ENCODE measurements around the gene BBS9. TPM values are rescaled to one million over a fixed set of nuclear protein-coding genes. Genes with fewer than 3 reads are reported as not detected.

Gene BBS9
- total RNA-seq, 1 donor from 2014 or later, result 33.0 TPM

- no peak overlapping the region for H3K27ac Mint-ChIP-seq (ENCODE audit: unreplicated experiment)
- DNase-seq (ENCODE audit: low spot score), result no peak
- H3K4me3 Mint-ChIP-seq (ENCODE audit: unreplicated experiment), result no peak overlapping the region
- no peaks in the 10 kb centered on the region for H3K27me3 Mint-ChIP-seq (ENCODE audit: unreplicated experiment)
- H3K4me1 Mint-ChIP-seq (ENCODE audit: unreplicated experiment), result no peaks in the 10 kb centered on the region
- no peaks in the 10 kb centered on the region for H3K9me3 Mint-ChIP-seq (ENCODE audit: unreplicated experiment)
- no peaks in the 10 kb centered on the region for H3K36me3 Mint-ChIP-seq (ENCODE audit: low read depth, unreplicated experiment)
- no peak for TF ChIP-seq CTCF (IDR thresholded peaks at IDR 0.05; ENCODE audit: unreplicated experiment)
Measured at GRCh38 chr7:33232632-33233145, 103.3 kb downstream of the BBS9 start.

GRCh38 chr7:33233659-33234058, 104.3 kb downstream of the BBS9 start:
- no peak overlapping the region for H3K27ac Mint-ChIP-seq (ENCODE audit: unreplicated experiment)
- no peak for DNase-seq (ENCODE audit: low spot score)
- no peaks in the 10 kb centered on the region for H3K9me3 Mint-ChIP-seq (ENCODE audit: unreplicated experiment)
- no peaks in the 10 kb centered on the region for H3K4me1 Mint-ChIP-seq (ENCODE audit: unreplicated experiment)
- H3K36me3 Mint-ChIP-seq (ENCODE audit: low read depth, unreplicated experiment), result no peaks in the 10 kb centered on the region
- no peak for TF ChIP-seq CTCF (IDR thresholded peaks at IDR 0.05; ENCODE audit: unreplicated experiment)
- no peak overlapping the region for H3K4me3 Mint-ChIP-seq (ENCODE audit: unreplicated experiment)
- no peaks in the 10 kb centered on the region for H3K27me3 Mint-ChIP-seq (ENCODE audit: unreplicated experiment)

- Mint-ChIP-seq H3K27ac (ENCODE audit: unreplicated experiment) (no peak overlapping the region), H3K4me1 (ENCODE audit: unreplicated experiment) (no peaks in the 10 kb centered on the region), H3K9me3 (ENCODE audit: unreplicated experiment) (no peaks in the 10 kb centered on the region), H3K4me3 (ENCODE audit: unreplicated experiment) (no peak overlapping the region), H3K36me3 (ENCODE audit: low read depth, unreplicated experiment) (no peaks in the 10 kb centered on the region), H3K27me3 (ENCODE audit: unreplicated experiment) (no peaks in the 10 kb centered on the region)
- TF ChIP-seq CTCF (IDR thresholded peaks at IDR 0.05; ENCODE audit: unreplicated experiment), result no peak
- no peak for DNase-seq (ENCODE audit: low spot score)
Measured at GRCh38 chr7:33237036-33237435, 107.7 kb downstream of the BBS9 start.

GRCh38 chr7:33243319-33243881, 114.0 kb downstream of the BBS9 start:
- H3K27me3 Mint-ChIP-seq (ENCODE audit: unreplicated experiment), result no peaks in the 10 kb centered on the region
- TF ChIP-seq CTCF (IDR thresholded peaks at IDR 0.05; ENCODE audit: unreplicated experiment), result peak; percentile 60
- no peaks in the 10 kb centered on the region for H3K9me3 Mint-ChIP-seq (ENCODE audit: unreplicated experiment)
- H3K36me3 Mint-ChIP-seq (ENCODE audit: low read depth, unreplicated experiment), result no peaks in the 10 kb centered on the region
- no peak overlapping the region for H3K4me3 Mint-ChIP-seq (ENCODE audit: unreplicated experiment)
- no peak for DNase-seq (ENCODE audit: low spot score)
- H3K27ac Mint-ChIP-seq (ENCODE audit: unreplicated experiment), result no peak overlapping the region
- H3K4me1 Mint-ChIP-seq (ENCODE audit: unreplicated experiment), result no peaks in the 10 kb centered on the region

- no peaks in the 10 kb centered on the region for H3K36me3 Mint-ChIP-seq (ENCODE audit: low read depth, unreplicated experiment)
- no peaks in the 10 kb centered on the region for H3K9me3 Mint-ChIP-seq (ENCODE audit: unreplicated experiment)
- no peak for TF ChIP-seq CTCF (IDR thresholded peaks at IDR 0.05; ENCODE audit: unreplicated experiment)
- DNase-seq (ENCODE audit: low spot score), result no peak
- no peak overlapping the region for H3K4me3 Mint-ChIP-seq (ENCODE audit: unreplicated experiment)
- no peak overlapping the region for H3K27ac Mint-ChIP-seq (ENCODE audit: unreplicated experiment)
- H3K27me3 Mint-ChIP-seq (ENCODE audit: unreplicated experiment), result no peaks in the 10 kb centered on the region
- H3K4me1 Mint-ChIP-seq (ENCODE audit: unreplicated experiment), result no peaks in the 10 kb centered on the region
Measured at GRCh38 chr7:33248671-33249070, 119.3 kb downstream of the BBS9 start.

All from endothelial cell (in vitro differentiated cells).